ENCODE data around the gene RFX3. TPM values are rescaled to one million over a fixed set of nuclear protein-coding genes. Genes with fewer than 3 reads are reported as not detected.

RFX3 gene
- total RNA-seq, 1 experiment from 2014 or later, result 5.7 TPM

DNA sequence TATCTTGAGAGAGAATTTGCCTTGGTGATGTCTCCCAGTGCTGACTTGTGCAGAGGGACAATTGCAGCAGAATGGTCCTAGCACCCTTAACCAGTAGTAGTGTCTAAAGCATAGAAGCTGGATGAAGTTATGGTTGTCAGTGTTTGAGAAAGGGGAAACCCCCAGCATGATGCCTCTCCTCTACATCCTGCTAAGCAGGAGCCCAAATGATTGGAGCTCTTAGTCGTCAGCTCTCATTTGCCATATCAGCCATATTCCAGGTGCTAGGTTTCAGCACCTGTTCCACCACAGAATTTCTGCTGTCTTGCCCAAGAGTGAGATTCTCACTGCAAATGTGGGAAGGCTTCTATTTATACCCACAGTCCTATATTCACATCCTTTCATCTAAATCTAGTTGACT lies 43.7 kb upstream of the RFX3 start:
- DNase-seq (ENCODE audit: low read depth, low spot score) (no peak), ATAC-seq (no peak)
- POLR2A ChIA-PET, result no interaction called here
- Histone ChIP-seq H3K27ac (ENCODE audit: low read length) (no peak overlapping the region), H3K4me1 (ENCODE audit: control insufficient read depth, insufficient read depth, low read length) (no peaks in the 10 kb centered on the region), H3K9me3 (ENCODE audit: control insufficient read depth, insufficient read depth, low read depth, low read length) (no peaks in the 10 kb centered on the region), H3K27me3 (ENCODE audit: control insufficient read depth, insufficient read depth, low read length) (no peaks in the 10 kb centered on the region), H3K36me3 (ENCODE audit: control insufficient read depth, insufficient read depth, low read length) (no peaks in the 10 kb centered on the region), H3K4me3 (ENCODE audit: low read depth in 2 of 2, low read length in 2 of 2) (no peak overlapping the region)
- CTCF ChIA-PET, result no interaction called here
- in situ Hi-C loops (cut with HindIII; ENCODE audit: low pct_unique_long_range_greater_than_20kb, low sequenced_read_pairs), result no loop called here
- no peak for TF ChIP-seq TCF7L2 (IDR thresholded peaks at IDR 0.05; ENCODE audit: low read depth, low read length)
- TF ChIP-seq REST (IDR thresholded peaks at IDR 0.05; ENCODE audit: insufficient read depth in 1 of 2, low read depth in 2 of 2, low read length in 1 of 2), result no peak
- no peak for TF ChIP-seq SIN3A (IDR thresholded peaks at IDR 0.05; ENCODE audit: borderline replicate concordance, insufficient read depth, low read depth, low read length)
- no peak for TF ChIP-seq CTCF (IDR thresholded peaks at IDR 0.05)
- TF ChIP-seq POLR2AphosphoS5 (IDR thresholded peaks at IDR 0.05; ENCODE audit: low read depth, low read length), result no peak
- intact Hi-C loops (cut with micrococcal nuclease; ENCODE audit: unreplicated experiment), result no loop called here
- no TSS peak for BruUV-seq (replicated peaks)

DNA sequence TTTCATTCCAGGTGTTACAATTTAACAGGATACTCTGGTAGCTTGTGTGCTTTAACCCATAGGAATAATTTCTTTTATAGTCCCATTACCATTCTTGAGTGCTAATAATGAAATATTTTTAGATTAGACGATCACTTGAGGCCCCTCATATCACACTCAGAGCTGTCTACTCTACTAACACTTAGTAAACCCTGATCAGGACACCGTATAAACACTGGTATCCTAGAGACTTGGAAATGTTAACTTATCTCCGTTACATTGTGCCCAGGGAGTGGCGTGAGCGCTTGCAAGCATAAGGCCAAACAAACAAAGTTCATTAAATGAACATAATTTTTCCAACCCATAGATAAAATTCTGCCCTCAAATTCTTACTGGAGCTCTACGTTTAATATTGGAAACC lies 42.2 kb upstream of the RFX3 start:
- TF ChIP-seq CTCF (IDR thresholded peaks at IDR 0.05), result no peak
- TF ChIP-seq POLR2AphosphoS5 (IDR thresholded peaks at IDR 0.05; ENCODE audit: low read depth, low read length), result no peak
- no peak for TF ChIP-seq SIN3A (IDR thresholded peaks at IDR 0.05; ENCODE audit: borderline replicate concordance, insufficient read depth, low read depth, low read length)
- TF ChIP-seq TCF7L2 (IDR thresholded peaks at IDR 0.05; ENCODE audit: low read depth, low read length), result no peak
- TF ChIP-seq REST (IDR thresholded peaks at IDR 0.05; ENCODE audit: insufficient read depth in 1 of 2, low read depth in 2 of 2, low read length in 1 of 2), result no peak
- H3K9me3 ChIP-seq (ENCODE audit: control insufficient read depth, insufficient read depth, low read depth, low read length), result no peaks in the 10 kb centered on the region
- ChIA-PET POLR2A (no interaction called here), CTCF (no interaction called here)
- H3K27me3 ChIP-seq (ENCODE audit: control insufficient read depth, insufficient read depth, low read length), result no peaks in the 10 kb centered on the region
- no peaks in the 10 kb centered on the region for H3K36me3 ChIP-seq (ENCODE audit: control insufficient read depth, insufficient read depth, low read length)
- in situ Hi-C loops (cut with HindIII; ENCODE audit: low pct_unique_long_range_greater_than_20kb, low sequenced_read_pairs), result no loop called here
- intact Hi-C loops (cut with micrococcal nuclease; ENCODE audit: unreplicated experiment), result no loop called here
- H3K4me3 ChIP-seq (ENCODE audit: low read depth in 2 of 2, low read length in 2 of 2), result no peak overlapping the region
- H3K4me1 ChIP-seq (ENCODE audit: control insufficient read depth, insufficient read depth, low read length), result no peaks in the 10 kb centered on the region
- BruUV-seq (replicated peaks), result no TSS peak
- H3K27ac ChIP-seq (ENCODE audit: low read length), result no peak overlapping the region
- DNase-seq (ENCODE audit: low read depth, low spot score) (no peak), ATAC-seq (no peak)

Data from Panc1 (cell line).